Mucosa of rectum (tissue), 2 donors: ENCODE measurements around the gene MAP10.

Source experiments
- H3K27ac ChIP-seq, 2 donors: one replicate each; pipeline ENCODE4 v1.7.0; 2013; ENCODE audit warnings: inconsistent platforms in 2 of 2, low read depth in 2 of 2, low read length in 2 of 2
- H3K27me3 ChIP-seq, 2 donors: one replicate each; pipeline ENCODE4 v1.7.0; 2013; ENCODE audit warnings: low read length in 2 of 2; ENCODE audit not compliant: control insufficient read depth in 2 of 2, insufficient read depth in 2 of 2
- H3K36me3 ChIP-seq, 2 donors: one replicate each; pipeline ENCODE4 v1.7.0; 2013; ENCODE audit warnings: low read length in 2 of 2; ENCODE audit not compliant: control insufficient read depth in 2 of 2, insufficient read depth in 2 of 2
- H3K4me1 ChIP-seq, 2 donors: one replicate each; pipeline ENCODE4 v1.7.0; 2013; ENCODE audit warnings: low read length in 2 of 2, mild to moderate bottlenecking in 1 of 2; ENCODE audit not compliant: control insufficient read depth in 2 of 2, insufficient read depth in 2 of 2
- H3K4me3 ChIP-seq, 2 donors: one replicate each; pipeline ENCODE4 v1.7.0; 2013; ENCODE audit warnings: low read length in 2 of 2
- H3K9ac ChIP-seq, 2 donors: one replicate each; pipeline ENCODE4 v1.7.0; 2013; ENCODE audit warnings: low read length in 2 of 2, low read depth in 1 of 2, mild to moderate bottlenecking in 1 of 2
- H3K9me3 ChIP-seq, 2 donors: one replicate each; pipeline ENCODE4 v1.7.0; 2013; ENCODE audit warnings: low read length in 2 of 2; ENCODE audit not compliant: control insufficient read depth in 2 of 2
- donor health status: healthy.
- donor health status: Normal muscosa, but diverticular disease.

Gene MAP10

GRCh38 chr1:232845406-232845955, 40.3 kb downstream of the MAP10 start:
- Histone ChIP-seq H3K9ac (no peak overlapping the region), H3K4me3 (no peak overlapping the region), H3K27me3 (no peaks in the 10 kb centered on the region), H3K27ac (no peak overlapping the region), H3K36me3 (no peaks in the 10 kb centered on the region), H3K4me1 (no peaks in the 10 kb centered on the region), H3K9me3 (no peaks in the 10 kb centered on the region)

- peaks cover 0 to 4% of the 10 kb centered on the region in 2 donors for H3K4me1 ChIP-seq
- H3K4me3 ChIP-seq = no peak overlapping the region
- no peaks in the 10 kb centered on the region for H3K9me3 ChIP-seq
- H3K36me3 ChIP-seq = no peaks in the 10 kb centered on the region
- no peak overlapping the region for H3K9ac ChIP-seq
- no peaks in the 10 kb centered on the region for H3K27me3 ChIP-seq
- H3K27ac ChIP-seq = no peak overlapping the region
Measured at GRCh38 chr1:232851532-232851931, 46.3 kb downstream of the MAP10 start.

DNA sequence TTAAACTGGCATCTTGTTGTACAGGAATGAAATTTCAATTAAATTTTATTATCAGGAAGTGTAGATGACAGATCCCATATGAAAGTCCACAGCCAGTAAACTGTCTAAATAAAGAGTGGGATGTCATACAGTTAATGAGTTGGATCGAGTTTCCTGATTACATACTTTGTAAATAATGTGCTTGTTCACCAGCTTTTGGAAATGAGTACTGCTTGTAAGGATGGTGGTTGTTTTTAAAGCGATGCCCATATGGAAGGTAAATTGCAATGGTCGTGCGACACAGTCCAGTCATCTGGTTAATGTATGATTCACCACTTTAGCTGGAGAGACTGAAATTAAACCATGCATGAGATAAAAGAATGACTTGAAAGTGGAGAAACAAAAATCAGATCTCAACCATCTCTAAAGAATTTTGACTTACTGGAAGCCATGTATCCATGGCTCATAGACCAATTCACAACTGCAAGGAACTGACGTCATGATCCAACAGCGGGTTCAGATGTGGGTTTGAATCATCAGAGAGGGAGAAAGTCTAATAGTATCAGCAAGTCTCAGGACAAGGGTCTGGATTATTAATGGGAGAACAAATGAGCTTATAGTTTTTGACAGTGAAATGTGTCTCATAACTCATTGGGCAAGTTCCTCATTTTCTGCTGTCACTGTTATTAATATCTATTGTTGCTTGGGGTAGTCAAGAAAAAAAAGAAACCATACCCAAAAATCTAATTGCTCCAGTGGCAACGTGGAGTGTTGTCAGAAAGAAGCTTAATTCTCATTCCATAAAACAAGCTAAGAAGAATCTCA, 49.0 kb downstream of the MAP10 start:
- Histone ChIP-seq H3K27me3 (no peaks in the 10 kb centered on the region), H3K4me3 (no peak overlapping the region), H3K36me3 (no peaks in the 10 kb centered on the region), H3K9ac (no peak overlapping the region), H3K27ac (no peak overlapping the region), H3K9me3 (no peaks in the 10 kb centered on the region), H3K4me1 (peaks cover 0 to 4% of the 10 kb centered on the region in 2 donors)

DNA sequence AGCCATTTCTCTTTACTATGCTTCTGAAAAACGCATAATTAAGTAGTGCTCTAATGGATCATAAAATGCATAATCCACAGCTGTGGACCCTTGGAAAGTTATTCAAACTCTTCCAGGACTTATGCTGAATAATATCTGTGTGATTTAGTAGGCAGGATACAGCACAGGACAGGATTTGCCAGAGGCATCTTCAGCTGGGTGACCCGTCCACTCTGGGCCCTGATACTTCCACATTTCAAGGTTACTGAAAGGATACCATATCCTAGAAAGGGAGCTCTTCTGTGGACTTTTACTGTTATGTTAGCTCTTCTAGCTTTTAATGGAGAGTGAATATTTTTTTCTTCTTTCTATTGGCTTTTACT, 49.6 kb downstream of the MAP10 start:
- Histone ChIP-seq H3K9ac (no peak overlapping the region), H3K4me3 (no peak overlapping the region), H3K27me3 (no peaks in the 10 kb centered on the region), H3K9me3 (no peaks in the 10 kb centered on the region), H3K27ac (no peak overlapping the region), H3K36me3 (no peaks in the 10 kb centered on the region), H3K4me1 (peaks cover 0 to 4% of the 10 kb centered on the region in 2 donors)

- Histone ChIP-seq H3K9ac (no peak overlapping the region), H3K36me3 (no peaks in the 10 kb centered on the region), H3K9me3 (no peaks in the 10 kb centered on the region), H3K27ac (no peak overlapping the region), H3K4me3 (no peak overlapping the region), H3K27me3 (no peaks in the 10 kb centered on the region), H3K4me1 (peaks cover 0 to 4% of the 10 kb centered on the region in 2 donors)
Measured at GRCh38 chr1:232856541-232856940, 51.3 kb downstream of the MAP10 start.
